Activated naive CD8-positive, alpha-beta T cell treated with anti-CD3 and anti-CD28 coated beads, Interleukin-2, amount 50 U/mL, for 24 hours (primary cell): ENCODE measurements around the gene RABL6.
"Not testable (repeated sequence)": the region's sequence is repeated elsewhere in the genome, so short reads cannot be mapped to it uniquely, and the experiment has no call there.

ENCODE experiments used
- ATAC-seq: fragments of 150-1000 bp; cut with Tn5 transposase; one replicate; pipeline ENCODE4 v1.10.0; 2021
- DNase-seq: peaks from one replicate; pipeline ENCODE4 v3.0.0; 2021
- H3K27ac Mint-ChIP-seq: one replicate; pipeline ENCODE4 v1.8.0; 2021; ENCODE audit warnings: mild to moderate bottlenecking, mixed read lengths
- H3K27me3 Mint-ChIP-seq: one replicate; pipeline ENCODE4 v1.8.0; 2021; ENCODE audit warnings: mixed read lengths
- H3K36me3 Mint-ChIP-seq: one replicate; pipeline ENCODE4 v1.8.0; 2021; ENCODE audit warnings: low read depth, mixed read lengths
- H3K4me1 Mint-ChIP-seq: one replicate; pipeline ENCODE4 v1.8.0; 2021; ENCODE audit warnings: mixed read lengths
- H3K4me3 Mint-ChIP-seq: one replicate; pipeline ENCODE4 v1.8.0; 2021; ENCODE audit warnings: mild to moderate bottlenecking, moderate library complexity, mixed read lengths
- H3K9me3 Mint-ChIP-seq: one replicate; pipeline ENCODE4 v1.8.0; 2021; ENCODE audit warnings: mixed read lengths

The RABL6 gene

DNA sequence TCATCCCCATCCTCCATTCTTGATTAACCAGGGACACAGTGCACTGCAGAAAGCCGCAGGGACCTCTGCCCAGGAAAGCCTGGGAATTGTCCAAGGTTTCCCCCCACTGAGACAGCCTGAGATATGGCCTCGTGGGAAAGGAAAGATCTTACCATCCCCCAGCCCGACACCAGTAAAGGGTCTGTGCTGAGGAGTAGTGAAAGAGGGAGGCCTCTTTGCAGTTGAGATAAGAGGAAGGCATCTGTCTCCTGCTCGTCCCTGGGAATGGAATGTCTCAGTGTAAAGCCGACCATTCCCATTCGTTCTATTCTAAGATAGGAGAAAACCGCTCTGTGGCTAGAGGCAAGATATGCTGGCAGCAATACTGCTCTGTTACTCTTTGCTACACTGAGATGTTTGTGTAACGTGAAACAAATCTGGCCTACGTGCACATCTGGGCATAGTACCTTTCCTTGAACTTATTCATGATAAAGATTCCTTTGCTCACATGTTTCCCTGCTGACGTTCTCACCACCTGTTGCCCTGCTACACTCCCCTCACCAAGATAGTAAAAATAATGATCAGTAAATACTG, 10.9 kb upstream of the RABL6 start:
- not testable (repeated sequence) for DNase-seq, H3K9me3 Mint-ChIP-seq, H3K4me3 Mint-ChIP-seq, ATAC-seq, H3K27ac Mint-ChIP-seq, H3K36me3 Mint-ChIP-seq
- peaks cover 15% of the 10 kb centered on the region for H3K27me3 Mint-ChIP-seq
- peaks cover 19% of the 10 kb centered on the region for H3K4me1 Mint-ChIP-seq

DNA sequence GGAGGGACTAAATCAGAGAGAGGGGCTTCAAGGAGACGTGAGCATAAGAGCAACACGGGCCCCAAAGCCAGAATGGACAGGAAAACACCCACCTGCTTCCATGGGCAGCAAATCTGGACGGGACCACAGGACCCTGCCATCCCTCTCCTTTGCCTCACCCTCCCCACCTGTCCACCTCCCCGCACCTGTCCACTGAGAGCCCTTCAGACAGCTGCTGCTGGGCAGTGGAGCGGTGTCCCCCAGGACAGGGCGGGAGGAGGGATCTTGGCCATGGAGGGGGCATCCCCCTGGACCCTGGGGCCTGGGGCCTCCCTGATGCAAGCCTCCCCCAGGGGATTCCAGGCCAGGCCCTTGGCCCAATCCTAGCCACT, 9.1 kb upstream of the RABL6 start:
- Mint-ChIP-seq H3K9me3 (no peaks in the 10 kb centered on the region), H3K27ac (no peak overlapping the region), H3K4me1 (peaks cover 12% of the 10 kb centered on the region), H3K27me3 (peaks cover 19% of the 10 kb centered on the region), H3K36me3 (no peaks in the 10 kb centered on the region), H3K4me3 (peak overlapping the region; percentile 26)
- DNase-seq (no peak), ATAC-seq (no peak)

DNA sequence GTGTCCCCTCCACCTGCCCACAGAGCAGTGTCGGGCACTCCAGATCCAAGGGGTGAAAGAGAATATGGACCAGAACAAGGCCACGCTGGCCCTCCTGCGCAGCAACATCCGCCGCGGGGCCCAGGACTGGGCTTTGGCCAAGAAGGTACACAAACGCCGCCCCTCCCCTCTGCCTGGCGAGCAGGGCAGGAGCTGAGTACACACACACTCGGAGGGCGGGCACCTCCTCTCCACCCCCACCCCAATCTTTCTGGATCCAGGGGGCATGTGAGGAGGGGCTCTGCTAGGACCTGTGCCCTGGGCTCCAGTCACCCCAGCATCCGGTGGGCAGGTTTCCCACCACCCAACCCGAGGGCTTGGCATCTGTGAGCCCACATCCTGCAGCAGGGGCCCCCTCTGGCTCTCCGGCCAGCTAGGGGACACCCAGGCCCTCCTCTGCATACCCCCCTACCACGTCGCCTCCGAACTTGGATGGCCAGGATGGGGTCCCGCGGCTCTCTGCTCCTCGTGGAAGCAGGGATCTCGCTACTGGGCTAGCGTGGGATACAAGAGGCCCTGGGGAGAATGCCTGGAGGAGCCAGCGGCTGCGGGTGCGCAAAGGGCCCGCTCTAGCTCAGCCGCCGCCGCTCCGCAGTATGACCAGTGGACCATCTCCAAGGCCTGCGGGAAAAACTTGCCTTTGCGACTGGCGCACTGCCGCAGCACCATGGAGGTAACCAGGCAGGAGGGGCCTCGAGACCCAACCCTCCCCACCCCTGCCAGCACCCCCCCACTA, 8.5 kb upstream of the RABL6 start:
- no peak overlapping the region for H3K27ac Mint-ChIP-seq
- peaks cover 12% of the 10 kb centered on the region for H3K4me1 Mint-ChIP-seq
- H3K27me3 Mint-ChIP-seq = peaks cover 19% of the 10 kb centered on the region
- no peaks in the 10 kb centered on the region for H3K9me3 Mint-ChIP-seq
- ATAC-seq = no peak
- no peaks in the 10 kb centered on the region for H3K36me3 Mint-ChIP-seq
- DNase-seq = no peak
- peak overlapping the region; percentile 17 for H3K4me3 Mint-ChIP-seq

DNA sequence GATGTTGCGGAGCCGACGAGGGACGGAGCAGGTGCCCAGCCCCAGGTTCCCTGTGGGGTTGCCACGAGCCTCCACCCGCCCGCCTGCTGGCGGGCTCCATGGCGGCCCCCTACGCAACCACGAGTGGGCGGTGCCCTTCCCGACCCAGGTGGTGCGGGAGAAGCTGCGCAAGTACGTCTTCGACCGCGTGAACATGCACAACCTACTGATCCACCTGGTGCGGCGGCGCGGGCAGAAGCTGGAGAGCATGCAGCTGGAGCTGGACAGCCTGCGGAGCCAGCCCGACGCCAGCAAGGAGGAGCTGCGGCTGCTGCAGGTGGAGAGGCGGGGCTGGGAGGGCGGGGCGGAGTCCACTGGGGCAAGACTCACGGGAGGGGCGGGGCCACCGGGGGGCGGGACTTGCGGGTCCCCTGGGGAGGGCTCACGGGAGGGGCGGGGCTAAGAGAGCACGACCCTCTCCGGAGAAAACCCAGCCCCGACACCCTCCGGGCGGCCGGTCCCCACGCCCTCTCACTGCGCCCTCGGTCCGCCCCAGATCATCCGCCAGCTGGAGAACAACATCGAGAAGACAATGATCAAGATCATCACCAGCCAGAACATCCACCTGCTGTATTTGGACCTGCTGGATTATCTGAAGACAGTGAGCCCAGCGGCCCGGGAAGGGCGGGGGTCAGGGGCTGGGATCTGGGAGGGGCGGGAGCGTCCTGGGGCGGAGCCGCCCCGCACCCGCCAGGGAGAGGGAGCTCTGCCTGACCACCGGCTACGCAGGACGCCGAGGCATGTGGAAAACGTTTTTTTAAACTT, 7.7 kb upstream of the RABL6 start:
- Mint-ChIP-seq H3K4me3 (peak overlapping the region; percentile 77), H3K27ac (no peak overlapping the region), H3K4me1 (peaks cover 12% of the 10 kb centered on the region), H3K36me3 (no peaks in the 10 kb centered on the region), H3K27me3 (peaks cover 19% of the 10 kb centered on the region), H3K9me3 (no peaks in the 10 kb centered on the region)
- DNase-seq (peak; percentile 89), ATAC-seq (peak; percentile 63)

DNA sequence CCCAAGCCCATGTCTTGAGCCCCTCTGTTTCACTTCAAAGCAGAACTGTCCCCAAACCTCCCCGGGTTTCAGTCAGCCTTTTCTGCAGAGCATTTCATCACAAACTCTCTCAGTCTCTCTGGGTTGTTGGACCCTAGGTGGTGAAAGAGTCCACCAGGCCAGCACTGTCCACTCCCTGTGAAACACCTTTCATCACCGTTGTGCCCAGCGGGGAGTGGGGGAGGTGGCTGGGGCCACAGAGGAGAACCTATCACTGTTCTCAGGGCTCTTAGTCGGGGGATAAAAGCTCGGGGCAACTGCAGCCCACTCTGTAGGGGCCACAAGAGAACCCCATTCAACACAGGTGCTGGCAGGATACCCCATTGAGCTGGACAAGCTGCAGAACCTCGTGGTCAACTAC, 5.4 kb upstream of the RABL6 start:
- Mint-ChIP-seq H3K27me3 (peaks cover 19% of the 10 kb centered on the region), H3K4me1 (peaks cover 21% of the 10 kb centered on the region), H3K36me3 (no peaks in the 10 kb centered on the region), H3K9me3 (no peaks in the 10 kb centered on the region), H3K4me3 (no peak overlapping the region), H3K27ac (no peak overlapping the region)
- ATAC-seq = no peak
- no peak for DNase-seq

DNA sequence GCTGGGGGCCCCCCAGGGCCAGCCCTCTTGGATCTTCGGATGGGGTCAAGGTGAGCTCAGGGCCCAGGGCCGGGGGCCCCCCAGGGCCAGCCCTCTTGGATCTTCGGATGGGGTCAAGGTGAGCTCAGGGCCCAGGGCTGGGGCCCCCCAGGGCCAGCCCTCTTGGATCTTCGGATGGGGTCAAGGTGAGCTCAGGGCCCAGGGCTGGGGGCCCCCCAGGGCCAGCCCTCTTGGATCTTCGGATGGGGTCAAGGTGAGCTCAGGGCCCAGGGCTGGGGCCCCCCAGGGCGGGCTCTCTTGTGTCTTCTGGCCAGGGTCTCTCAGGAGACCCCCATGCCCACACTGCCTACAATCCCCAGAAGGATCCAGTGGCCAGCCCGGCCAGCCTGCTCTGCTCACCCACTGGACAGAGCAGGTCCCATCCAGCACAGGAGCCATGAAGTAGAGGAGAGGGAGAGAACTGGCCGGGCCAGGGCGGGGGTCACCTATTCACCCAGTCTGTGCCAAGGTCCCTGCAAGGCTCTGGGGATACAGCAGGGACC, 4.7 kb upstream of the RABL6 start:
- H3K27ac Mint-ChIP-seq, ATAC-seq: not testable (repeated sequence)

DNA sequence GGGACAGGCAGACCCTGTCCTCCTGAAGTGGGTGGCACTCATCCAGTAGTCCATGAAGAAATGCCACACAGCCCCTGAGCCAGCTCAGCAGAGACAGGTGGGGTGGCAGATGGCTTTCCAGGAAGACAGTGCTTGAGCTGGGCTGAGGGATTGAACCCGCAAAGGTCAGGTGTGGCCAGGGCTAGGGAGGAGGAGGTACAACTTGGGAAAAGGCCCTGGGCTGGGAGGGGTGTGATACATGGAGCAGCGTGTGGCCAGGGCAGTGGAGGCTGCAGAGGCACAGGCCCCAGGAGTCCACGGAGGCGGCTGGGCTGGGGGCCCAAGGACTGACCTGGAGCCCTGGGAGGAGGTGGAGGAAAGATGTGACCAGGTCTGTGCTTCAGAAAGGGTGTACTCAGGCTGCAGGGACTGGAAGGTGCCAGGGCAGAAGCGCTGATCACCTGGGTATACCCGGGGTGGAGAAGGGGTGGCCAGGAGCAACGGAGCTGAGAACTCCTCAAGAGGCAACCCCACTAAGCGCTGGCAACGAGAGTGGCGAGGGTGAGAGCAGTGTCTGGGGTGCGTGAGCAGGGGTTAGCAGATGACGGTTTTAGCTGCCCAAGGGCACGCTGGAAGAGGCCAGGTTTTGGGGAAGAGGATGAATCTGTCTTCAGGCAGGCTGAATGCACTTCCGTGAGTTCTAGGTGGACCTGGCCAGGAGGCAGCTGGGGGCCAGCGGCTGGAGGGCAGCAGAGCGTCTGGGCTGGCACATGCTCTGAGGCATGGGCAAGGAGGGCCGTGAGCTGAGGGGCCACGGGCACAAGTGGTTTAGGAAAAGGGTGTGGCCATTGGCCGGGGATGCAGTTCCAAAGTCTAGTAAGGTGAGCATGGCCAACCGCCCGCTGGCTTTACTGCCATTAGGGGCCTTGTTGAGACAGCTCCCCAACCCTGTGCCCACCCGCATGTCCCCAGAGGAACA, 3.9 kb upstream of the RABL6 start:
- DNase-seq = no peak
- Mint-ChIP-seq H3K4me3 (no peak overlapping the region), H3K27ac (no peak overlapping the region)

More for the DNA sequence above, 4.7 kb upstream of the RABL6 start:
- not testable (repeated sequence) for H3K36me3 Mint-ChIP-seq, DNase-seq, H3K9me3 Mint-ChIP-seq, H3K4me3 Mint-ChIP-seq
- Mint-ChIP-seq H3K27me3 (peaks cover 19% of the 10 kb centered on the region), H3K4me1 (peaks cover 21% of the 10 kb centered on the region)

DNA sequence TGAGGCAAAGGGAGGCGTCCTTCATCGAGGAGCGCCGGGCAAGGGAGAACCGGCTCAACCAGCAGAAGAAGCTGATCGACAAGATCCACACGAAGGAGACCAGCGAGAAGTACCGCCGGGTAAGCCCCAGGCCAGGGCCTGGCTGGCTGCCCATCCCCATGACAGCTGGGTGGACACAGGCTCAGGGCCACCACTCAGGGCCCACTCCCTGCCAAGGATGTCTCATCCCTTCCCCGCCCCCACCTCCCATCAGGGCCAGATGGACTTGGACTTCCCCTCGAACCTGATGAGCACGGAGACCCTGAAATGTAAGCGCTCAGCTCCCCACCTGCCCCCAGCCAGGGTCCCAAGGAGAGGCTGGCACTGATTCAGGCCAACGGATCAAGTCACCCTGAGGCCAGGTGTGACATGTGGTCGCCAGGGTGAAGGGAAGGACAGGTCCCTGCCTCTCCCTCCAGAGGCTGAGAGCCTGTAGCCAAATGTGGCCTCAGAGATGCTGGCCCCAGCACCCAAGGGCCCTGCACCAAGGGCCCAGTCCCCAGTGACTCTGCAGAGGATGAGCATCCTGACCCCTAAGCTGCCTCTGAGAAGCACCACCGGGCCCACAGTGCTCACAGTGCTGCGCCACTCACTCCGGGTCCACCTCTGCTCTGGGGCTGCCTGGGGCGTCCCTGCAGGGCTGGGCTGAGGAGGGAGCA, 3.1 kb upstream of the RABL6 start:
- H3K4me3 Mint-ChIP-seq = no peak overlapping the region
- DNase-seq (no peak), ATAC-seq (no peak)
- H3K27ac Mint-ChIP-seq = no peak overlapping the region
- peaks cover 31% of the 10 kb centered on the region for H3K4me1 Mint-ChIP-seq
- H3K9me3 Mint-ChIP-seq = no peaks in the 10 kb centered on the region
- peaks cover 2% of the 10 kb centered on the region for H3K36me3 Mint-ChIP-seq
- peaks cover 19% of the 10 kb centered on the region for H3K27me3 Mint-ChIP-seq

More for the DNA sequence above, 3.9 kb upstream of the RABL6 start:
- peaks cover 22% of the 10 kb centered on the region for H3K4me1 Mint-ChIP-seq
- no peak for ATAC-seq
- no peaks in the 10 kb centered on the region for H3K9me3 Mint-ChIP-seq
- H3K27me3 Mint-ChIP-seq = peaks cover 19% of the 10 kb centered on the region
- H3K36me3 Mint-ChIP-seq = no peaks in the 10 kb centered on the region

DNA sequence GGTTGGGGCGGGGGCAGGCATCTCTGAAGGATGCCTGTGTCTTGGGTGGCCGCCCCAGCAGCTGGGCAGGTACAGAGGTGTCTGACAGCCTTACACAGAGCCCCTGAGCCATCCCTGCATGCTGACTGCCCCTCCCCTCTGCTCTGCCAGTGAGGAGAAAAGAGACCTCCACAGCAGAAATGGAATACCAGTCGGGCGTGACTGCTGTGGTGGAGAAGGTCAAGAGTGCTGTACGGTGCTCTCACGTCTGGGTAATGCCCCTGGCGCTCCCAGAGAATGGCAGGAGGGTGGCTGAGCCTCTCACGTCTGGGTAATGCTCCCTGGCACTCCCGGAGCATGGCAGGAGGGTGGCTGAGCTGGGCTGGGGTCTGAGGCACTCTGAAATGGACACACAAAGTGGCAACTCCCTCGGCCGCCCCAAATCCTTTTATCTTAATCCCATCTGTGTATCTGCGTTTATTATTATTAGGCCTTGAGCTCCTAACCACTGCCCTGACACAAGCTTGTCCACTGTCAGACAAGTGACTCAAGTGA, 2.5 kb upstream of the RABL6 start:
- DNase-seq (no peak), ATAC-seq (no peak)
- H3K4me1 Mint-ChIP-seq = peaks cover 34% of the 10 kb centered on the region
- no peaks in the 10 kb centered on the region for H3K9me3 Mint-ChIP-seq
- peak overlapping the region; percentile 6 for H3K4me3 Mint-ChIP-seq
- H3K27me3 Mint-ChIP-seq = peaks cover 17% of the 10 kb centered on the region
- peaks cover 8% of the 10 kb centered on the region for H3K36me3 Mint-ChIP-seq
- H3K27ac Mint-ChIP-seq = no peak overlapping the region

DNA sequence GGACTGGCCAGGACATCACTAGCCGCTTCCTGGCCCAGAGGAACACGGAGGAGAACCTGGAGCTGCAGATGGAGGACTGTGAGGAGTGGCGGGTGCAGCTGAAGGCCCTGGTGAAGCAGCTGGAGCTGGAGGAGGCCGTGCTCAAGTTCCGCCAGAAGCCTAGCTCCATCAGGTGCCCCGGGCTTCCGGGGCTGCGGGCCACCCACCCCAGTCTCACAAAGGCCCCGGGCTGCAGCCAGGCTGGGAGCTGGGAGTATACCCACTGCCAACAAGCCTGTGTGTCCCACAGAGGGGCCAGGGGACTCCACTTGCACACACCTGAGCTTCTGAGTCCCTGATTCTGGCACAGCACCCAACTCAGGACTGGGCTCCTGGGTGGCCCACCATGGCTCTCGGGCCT, 1.7 kb upstream of the RABL6 start:
- Mint-ChIP-seq H3K27me3 (peaks cover 10% of the 10 kb centered on the region), H3K27ac (no peak overlapping the region), H3K4me3 (peak overlapping the region; percentile 85), H3K9me3 (no peaks in the 10 kb centered on the region), H3K4me1 (peaks cover 31% of the 10 kb centered on the region), H3K36me3 (peaks cover 12% of the 10 kb centered on the region)
- no peak for ATAC-seq
- no peak for DNase-seq

DNA sequence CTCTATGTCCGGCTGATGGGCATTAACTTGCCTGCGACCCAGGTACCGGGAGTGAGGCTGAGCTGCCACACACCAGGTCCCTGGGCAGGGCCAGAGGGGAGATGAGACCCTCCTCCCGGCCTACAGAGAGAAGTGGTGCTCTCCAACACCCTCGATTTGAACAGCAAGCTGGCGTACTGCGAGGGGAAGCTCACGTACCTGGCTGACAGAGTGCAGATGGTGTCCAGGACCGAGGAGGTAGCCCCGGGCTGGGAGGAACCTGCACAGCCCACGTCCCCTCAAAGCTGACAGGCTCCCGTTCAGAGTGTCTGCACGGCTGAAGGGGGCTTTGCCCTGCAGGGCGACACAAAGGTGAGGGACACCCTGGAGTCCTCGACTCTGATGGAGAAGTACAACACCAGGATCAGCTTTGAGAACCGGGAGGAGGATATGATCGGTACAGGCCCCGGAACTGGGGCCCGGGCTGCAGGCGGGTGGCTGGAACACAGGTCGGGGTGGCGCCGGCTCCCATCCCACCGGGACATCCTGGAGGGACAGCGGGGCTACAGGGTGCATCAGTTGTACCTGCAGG, 1.0 kb upstream of the RABL6 start:
- Mint-ChIP-seq H3K9me3 (no peaks in the 10 kb centered on the region), H3K27me3 (peaks cover 6% of the 10 kb centered on the region), H3K4me3 (peak overlapping the region; percentile 85), H3K36me3 (peaks cover 12% of the 10 kb centered on the region), H3K4me1 (peaks cover 29% of the 10 kb centered on the region), H3K27ac (peak overlapping the region; percentile 89)
- ATAC-seq (no peak), DNase-seq (no peak)

DNA sequence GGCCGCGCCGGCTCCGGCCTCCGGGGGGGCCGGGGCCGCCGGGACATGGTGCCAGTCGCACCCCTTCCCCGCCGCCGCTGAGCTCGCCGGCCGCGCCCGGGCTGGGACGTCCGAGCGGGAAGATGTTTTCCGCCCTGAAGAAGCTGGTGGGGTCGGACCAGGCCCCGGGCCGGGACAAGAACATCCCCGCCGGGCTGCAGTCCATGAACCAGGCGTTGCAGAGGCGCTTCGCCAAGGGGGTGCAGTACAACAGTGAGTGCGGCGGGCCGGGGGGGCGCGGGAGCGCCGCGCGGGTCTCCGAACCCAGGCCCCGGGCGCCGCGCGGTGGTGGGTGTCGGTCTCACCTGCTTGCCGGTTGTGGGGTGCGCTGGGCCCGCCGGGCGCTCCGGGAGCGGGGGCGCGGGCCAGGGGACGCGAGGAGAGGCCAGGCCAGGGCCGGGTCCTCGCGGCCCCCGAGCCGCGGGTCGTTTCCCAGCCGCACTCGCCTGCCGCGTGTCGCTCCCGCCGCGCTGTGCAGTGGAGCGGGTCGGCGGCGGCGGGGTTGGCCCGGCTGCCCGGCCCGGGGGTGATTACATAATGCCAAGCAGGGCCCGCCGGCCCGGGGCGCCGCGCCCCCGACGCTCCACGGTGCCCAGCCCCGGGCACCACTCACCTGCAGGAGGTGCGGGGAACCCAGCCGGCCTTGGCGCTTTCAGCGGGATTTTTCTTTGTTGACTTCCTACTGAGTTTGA, 492 bp downstream of the RABL6 start:
- H3K9me3 Mint-ChIP-seq = no peaks in the 10 kb centered on the region
- H3K36me3 Mint-ChIP-seq = peaks cover 18% of the 10 kb centered on the region
- peak overlapping the region; percentile 78 for H3K4me3 Mint-ChIP-seq
- peak overlapping the region; percentile 62 for H3K27ac Mint-ChIP-seq
- peaks cover 36% of the 10 kb centered on the region for H3K4me1 Mint-ChIP-seq
- no peaks in the 10 kb centered on the region for H3K27me3 Mint-ChIP-seq
- peak; percentile 51 for DNase-seq
- peak; percentile 11 for ATAC-seq
